Panc1 (cell line): ENCODE results near the gene SMNDC1. TPM values are rescaled to one million over a fixed set of nuclear protein-coding genes. Genes with fewer than 3 reads are reported as not detected.

ENCODE experiments used
- ATAC-seq: fragments of 200-7000 bp; cut with Tn5 transposase; 2 replicates; pipeline ENCODE4 v1.9.1; 2020; ENCODE audit warnings: mild to moderate bottlenecking, moderate library complexity
- BruUV-seq: library from RNA; stranded (reverse); fragments of 400-500 nt; replicated peaks from 2 replicates; lab custom pipeline; 2021; lab: Mats Ljungman, UMichigan
- CTCF ChIA-PET: fragments of 300-600 bp; sonication (Branson Sonifier 250); formaldehyde crosslinking; loops from one replicate; lab custom pipeline; 2022; ENCODE audit warnings: antibody characterized with exemption; lab: Charles Lee
- POLR2A ChIA-PET: fragments of 300-600 bp; sonication (Branson Sonifier 250); formaldehyde crosslinking; loops from one replicate; lab custom pipeline; 2022; ENCODE audit warnings: antibody characterized with exemption; lab: Charles Lee
- DNase-seq: peaks from one replicate; pipeline ENCODE4 v3.0.0-alpha.2; 2010; ENCODE audit warnings: low read depth, low spot score
- H3K27ac ChIP-seq: 2 replicates; pipeline ENCODE4 v1.5.1; 2011; ENCODE audit warnings: mild to moderate bottlenecking, low read length, inconsistent platforms
- H3K27me3 ChIP-seq: fragments of 200-500 bp; sonication (Bioruptor generic); 2 replicates; pipeline ENCODE4 v1.6.0; 2014; ENCODE audit warnings: low read length, inconsistent platforms; ENCODE audit not compliant: control insufficient read depth, insufficient read depth
- H3K36me3 ChIP-seq: fragments of 200-500 bp; sonication (Bioruptor generic); 2 replicates; pipeline ENCODE4 v1.5.1; 2014; ENCODE audit warnings: inconsistent platforms, mild to moderate bottlenecking, low read length, moderate library complexity; ENCODE audit not compliant: control insufficient read depth, insufficient read depth
- H3K4me1 ChIP-seq: 2 replicates; pipeline ENCODE4 v1.5.1; 2011; ENCODE audit warnings: inconsistent platforms, mild to moderate bottlenecking, low read length, moderate library complexity; ENCODE audit not compliant: control insufficient read depth, insufficient read depth
- H3K4me3 ChIP-seq, 2 experiments: 2 replicates each; pipeline ENCODE4 v1.5.1; 2011 to 2012; ENCODE audit warnings: low read depth in 2 of 2, low read length in 2 of 2, mild to moderate bottlenecking in 2 of 2, inconsistent platforms in 1 of 2, moderate library complexity in 1 of 2
- H3K9me3 ChIP-seq: fragments of 200-500 bp; sonication (Bioruptor generic); 2 replicates; pipeline ENCODE4 v1.5.1; 2014; ENCODE audit warnings: low read depth, mild to moderate bottlenecking, inconsistent platforms, low read length, moderate library complexity; ENCODE audit not compliant: control insufficient read depth, insufficient read depth
- POLR2AphosphoS5 ChIP-seq: IDR thresholded peaks from 2 replicates; pipeline ENCODE4 v1.6.1; 2012; ENCODE audit warnings: mild to moderate bottlenecking, low read depth, low read length, moderate library complexity
- REST ChIP-seq, 2 experiments: IDR thresholded peaks; 2 replicates each; pipeline ENCODE4 v1.6.1; 2011 to 2012; ENCODE audit warnings: low read depth in 2 of 2, control low read depth in 1 of 2, low read length in 1 of 2, mild to moderate bottlenecking in 1 of 2, moderate library complexity in 1 of 2; ENCODE audit not compliant: insufficient read depth in 1 of 2
- SIN3A ChIP-seq: IDR thresholded peaks from 2 replicates; pipeline ENCODE4 v1.6.1; 2012; ENCODE audit warnings: low read depth, mild to moderate bottlenecking, low read length, moderate library complexity, borderline replicate concordance; ENCODE audit not compliant: insufficient read depth
- TCF7L2 ChIP-seq: IDR thresholded peaks from 2 replicates; pipeline ENCODE4 v1.6.1; 2011; ENCODE audit warnings: mild to moderate bottlenecking, low read depth, low read length, inconsistent platforms
- in situ Hi-C: cut with HindIII; loops from 2 replicates; pipeline ENCODE4 v1.10.0; 2016; ENCODE audit warnings: low sequenced_read_pairs, low pct_unique_long_range_greater_than_20kb
- intact Hi-C: fragments of 100-400 bp; cut with micrococcal nuclease; formaldehyde crosslinking; loops from one replicate; pipeline ENCODE4 v1.10.0; 2022; ENCODE audit not compliant: unreplicated experiment
- total RNA-seq: library from RNA; stranded (reverse); gene quantifications from one replicate; pipeline ENCODE4 v1.2.1, GENCODE V29; 2021; ENCODE audit not compliant: unreplicated experiment
- TF ChIP-seq, protein P1 (sequence below): fragments of 450-650 bp; IDR thresholded peaks from 2 replicates; pipeline ENCODE4 v1.5.1; 2017; ENCODE audit warnings: mild to moderate bottlenecking

The SMNDC1 gene
- total RNA-seq, 1 experiment from 2014 or later: 62.2 TPM

- BruUV-seq: no TSS peak
- ATAC-seq: no peak
Measured at GRCh38 chr10:110327262-110327914, 22.7 kb upstream of the SMNDC1 start.

GRCh38 chr10:110326351-110327032, 21.8 kb upstream of the SMNDC1 start:
- POLR2A ChIA-PET: no interaction called here
- no peaks in the 10 kb centered on the region for H3K27me3 ChIP-seq
- in situ Hi-C loops: no loop called here
- BruUV-seq: no TSS peak
- H3K4me3 ChIP-seq: no peak overlapping the region
- H3K27ac ChIP-seq: no peak overlapping the region
- ATAC-seq: no peak
- no peak for TF ChIP-seq POLR2AphosphoS5
- TF ChIP-seq TCF7L2: no peak
- TF ChIP-seq, protein P1, sequence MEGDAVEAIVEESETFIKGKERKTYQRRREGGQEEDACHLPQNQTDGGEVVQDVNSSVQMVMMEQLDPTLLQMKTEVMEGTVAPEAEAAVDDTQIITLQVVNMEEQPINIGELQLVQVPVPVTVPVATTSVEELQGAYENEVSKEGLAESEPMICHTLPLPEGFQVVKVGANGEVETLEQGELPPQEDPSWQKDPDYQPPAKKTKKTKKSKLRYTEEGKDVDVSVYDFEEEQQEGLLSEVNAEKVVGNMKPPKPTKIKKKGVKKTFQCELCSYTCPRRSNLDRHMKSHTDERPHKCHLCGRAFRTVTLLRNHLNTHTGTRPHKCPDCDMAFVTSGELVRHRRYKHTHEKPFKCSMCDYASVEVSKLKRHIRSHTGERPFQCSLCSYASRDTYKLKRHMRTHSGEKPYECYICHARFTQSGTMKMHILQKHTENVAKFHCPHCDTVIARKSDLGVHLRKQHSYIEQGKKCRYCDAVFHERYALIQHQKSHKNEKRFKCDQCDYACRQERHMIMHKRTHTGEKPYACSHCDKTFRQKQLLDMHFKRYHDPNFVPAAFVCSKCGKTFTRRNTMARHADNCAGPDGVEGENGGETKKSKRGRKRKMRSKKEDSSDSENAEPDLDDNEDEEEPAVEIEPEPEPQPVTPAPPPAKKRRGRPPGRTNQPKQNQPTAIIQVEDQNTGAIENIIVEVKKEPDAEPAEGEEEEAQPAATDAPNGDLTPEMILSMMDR: no peak
- TF ChIP-seq SIN3A: no peak
- TF ChIP-seq REST (IDR thresholded peaks at IDR 0.05; ENCODE audit: insufficient read depth in 1 of 2, low read depth in 2 of 2, low read length in 1 of 2): no peak
- no peak for DNase-seq
- CTCF ChIA-PET: no interaction called here
- H3K9me3 ChIP-seq: peaks cover 4% of the 10 kb centered on the region; the same call in 1 of the 2 replicates
- intact Hi-C loops: no loop called here
- H3K4me1 ChIP-seq: no peaks in the 10 kb centered on the region
- no peaks in the 10 kb centered on the region for H3K36me3 ChIP-seq

More at GRCh38 chr10:110327262-110327914, 22.7 kb upstream of the SMNDC1 start:
- TF ChIP-seq REST (IDR thresholded peaks at IDR 0.05; ENCODE audit: insufficient read depth in 1 of 2, low read depth in 2 of 2, low read length in 1 of 2) (no peak), POLR2AphosphoS5 (no peak), SIN3A (no peak), TCF7L2 (no peak)
- TF ChIP-seq, protein P1: no peak
- H3K27ac ChIP-seq: no peak overlapping the region
- in situ Hi-C loops (no loop called here), intact Hi-C loops (no loop called here)
- H3K27me3 ChIP-seq: no peaks in the 10 kb centered on the region
- POLR2A ChIA-PET: no interaction called here
- peaks cover 4% of the 10 kb centered on the region; the same call in 1 of the 2 replicates for H3K9me3 ChIP-seq
- no peak for DNase-seq
- no peaks in the 10 kb centered on the region for H3K36me3 ChIP-seq
- no peak overlapping the region for H3K4me3 ChIP-seq
- H3K4me1 ChIP-seq: no peaks in the 10 kb centered on the region
- CTCF ChIA-PET: no interaction called here
